Measurements from ENCODE around the gene POU6F1. TPM values are rescaled to one million over a fixed set of nuclear protein-coding genes. Genes with fewer than 3 reads are reported as not detected.

The POU6F1 gene
- total and polyA plus RNA-seq, 9 of the 15 experiments (the other 6 are each of a cell fraction or from before 2014, with no cell fraction given): 0.14 to 3.3 (median 1.1) TPM

DNA sequence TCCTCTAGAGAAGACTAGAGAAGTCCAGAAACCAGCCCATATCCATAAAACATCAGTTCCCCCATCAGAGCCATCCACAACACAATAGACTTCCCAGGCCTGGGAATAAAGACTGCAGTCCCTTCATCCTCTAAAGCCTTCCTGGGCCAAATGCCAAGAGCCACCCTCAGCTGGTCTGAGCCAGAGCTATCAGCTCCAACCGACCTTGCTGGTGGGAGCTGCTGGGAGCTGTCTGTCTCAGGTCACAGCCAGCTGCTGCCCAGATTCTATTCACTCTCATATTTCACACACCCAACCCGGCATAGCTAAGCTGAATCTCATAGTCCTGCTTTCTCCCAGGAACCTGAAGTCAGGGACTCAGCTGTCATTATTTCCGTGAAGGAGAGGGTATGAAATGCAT lies 34.0 kb downstream of the POU6F1 start (continued):
- TF ChIP-seq, protein P1, sequence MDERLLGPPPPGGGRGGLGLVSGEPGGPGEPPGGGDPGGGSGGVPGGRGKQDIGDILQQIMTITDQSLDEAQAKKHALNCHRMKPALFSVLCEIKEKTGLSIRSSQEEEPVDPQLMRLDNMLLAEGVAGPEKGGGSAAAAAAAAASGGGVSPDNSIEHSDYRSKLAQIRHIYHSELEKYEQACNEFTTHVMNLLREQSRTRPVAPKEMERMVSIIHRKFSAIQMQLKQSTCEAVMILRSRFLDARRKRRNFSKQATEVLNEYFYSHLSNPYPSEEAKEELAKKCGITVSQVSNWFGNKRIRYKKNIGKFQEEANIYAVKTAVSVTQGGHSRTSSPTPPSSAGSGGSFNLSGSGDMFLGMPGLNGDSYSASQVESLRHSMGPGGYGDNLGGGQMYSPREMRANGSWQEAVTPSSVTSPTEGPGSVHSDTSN (CRISPR knock-in tag; IDR thresholded peaks at IDR 0.05; ENCODE audit: low read depth): no peak
- TF ChIP-seq, protein P1 (tag; conservative IDR thresholded peaks at IDR 0.05; ENCODE audit: low read depth): peak; percentile 28; the same call in 1 of the 2 replicates
- TF ChIP-seq ZNF444 (CRISPR knock-in tag; IDR thresholded peaks at IDR 0.05) (no peak), SNRNP70 (optimal IDR thresholded peaks at IDR 0.05; ENCODE audit: low read depth, low read length) (no peak), CBFA2T2 (conservative IDR thresholded peaks at IDR 0.05) (0 out of 2 replicates have a peak, but pooled peaks have one; percentile 13), BHLHE40 (IDR thresholded peaks at IDR 0.05; ENCODE audit: low read length) (no peak), CREM (IDR thresholded peaks at IDR 0.05; ENCODE audit: low read depth) (no peak), MXI1 (IDR thresholded peaks at IDR 0.05; ENCODE audit: low read depth, low read length) (no peak), CHD4 (IDR thresholded peaks at IDR 0.05; ENCODE audit: insufficient read depth, insufficient replicate concordance, low read depth, low read length, poor library complexity, severe bottlenecking) (no peak), CBFA2T3 (IDR thresholded peaks at IDR 0.05) (peak; percentile 40), KLF16 (IDR thresholded peaks at IDR 0.05) (peak; percentile 90)
- TF ChIP-seq, protein P2, sequence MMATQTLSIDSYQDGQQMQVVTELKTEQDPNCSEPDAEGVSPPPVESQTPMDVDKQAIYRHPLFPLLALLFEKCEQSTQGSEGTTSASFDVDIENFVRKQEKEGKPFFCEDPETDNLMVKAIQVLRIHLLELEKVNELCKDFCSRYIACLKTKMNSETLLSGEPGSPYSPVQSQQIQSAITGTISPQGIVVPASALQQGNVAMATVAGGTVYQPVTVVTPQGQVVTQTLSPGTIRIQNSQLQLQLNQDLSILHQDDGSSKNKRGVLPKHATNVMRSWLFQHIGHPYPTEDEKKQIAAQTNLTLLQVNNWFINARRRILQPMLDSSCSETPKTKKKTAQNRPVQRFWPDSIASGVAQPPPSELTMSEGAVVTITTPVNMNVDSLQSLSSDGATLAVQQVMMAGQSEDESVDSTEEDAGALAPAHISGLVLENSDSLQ (IDR thresholded peaks at IDR 0.05): peak; percentile 62
- TF ChIP-seq, protein P3, sequence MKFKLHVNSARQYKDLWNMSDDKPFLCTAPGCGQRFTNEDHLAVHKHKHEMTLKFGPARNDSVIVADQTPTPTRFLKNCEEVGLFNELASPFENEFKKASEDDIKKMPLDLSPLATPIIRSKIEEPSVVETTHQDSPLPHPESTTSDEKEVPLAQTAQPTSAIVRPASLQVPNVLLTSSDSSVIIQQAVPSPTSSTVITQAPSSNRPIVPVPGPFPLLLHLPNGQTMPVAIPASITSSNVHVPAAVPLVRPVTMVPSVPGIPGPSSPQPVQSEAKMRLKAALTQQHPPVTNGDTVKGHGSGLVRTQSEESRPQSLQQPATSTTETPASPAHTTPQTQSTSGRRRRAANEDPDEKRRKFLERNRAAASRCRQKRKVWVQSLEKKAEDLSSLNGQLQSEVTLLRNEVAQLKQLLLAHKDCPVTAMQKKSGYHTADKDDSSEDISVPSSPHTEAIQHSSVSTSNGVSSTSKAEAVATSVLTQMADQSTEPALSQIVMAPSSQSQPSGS (CRISPR knock-in tag; IDR thresholded peaks at IDR 0.05): no peak
- TF ChIP-seq, protein P4, sequence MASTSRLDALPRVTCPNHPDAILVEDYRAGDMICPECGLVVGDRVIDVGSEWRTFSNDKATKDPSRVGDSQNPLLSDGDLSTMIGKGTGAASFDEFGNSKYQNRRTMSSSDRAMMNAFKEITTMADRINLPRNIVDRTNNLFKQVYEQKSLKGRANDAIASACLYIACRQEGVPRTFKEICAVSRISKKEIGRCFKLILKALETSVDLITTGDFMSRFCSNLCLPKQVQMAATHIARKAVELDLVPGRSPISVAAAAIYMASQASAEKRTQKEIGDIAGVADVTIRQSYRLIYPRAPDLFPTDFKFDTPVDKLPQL (IDR thresholded peaks at IDR 0.05; ENCODE audit: extremely low read depth, insufficient read length): no peak
- TF ChIP-seq, protein P5, sequence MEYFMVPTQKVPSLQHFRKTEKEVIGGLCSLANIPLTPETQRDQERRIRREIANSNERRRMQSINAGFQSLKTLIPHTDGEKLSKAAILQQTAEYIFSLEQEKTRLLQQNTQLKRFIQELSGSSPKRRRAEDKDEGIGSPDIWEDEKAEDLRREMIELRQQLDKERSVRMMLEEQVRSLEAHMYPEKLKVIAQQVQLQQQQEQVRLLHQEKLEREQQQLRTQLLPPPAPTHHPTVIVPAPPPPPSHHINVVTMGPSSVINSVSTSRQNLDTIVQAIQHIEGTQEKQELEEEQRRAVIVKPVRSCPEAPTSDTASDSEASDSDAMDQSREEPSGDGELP (CRISPR knock-in tag; IDR thresholded peaks at IDR 0.05; ENCODE audit: borderline replicate concordance): peak; percentile 70

Measured in K562 (cell line).